Stimulated activated CD8-positive, alpha-beta memory T cell treated with anti-CD3 and anti-CD28 coated beads, Interleukin-15, amount 100 ng/mL, for 1 hour (primary cell): ENCODE measurements around the gene SPINK8.
"Not testable (repeated sequence)": the region's sequence is repeated elsewhere in the genome, so short reads cannot be mapped to it uniquely, and the experiment has no call there.

Experiments used
- DNase-seq: peaks from one replicate; pipeline ENCODE4 v3.0.0-alpha.2; 2020; ENCODE audit warnings: low read depth

Gene SPINK8

GRCh38 chr3:48278884-48279559 lies 54.4 kb downstream of the SPINK8 start:
- DNase-seq: no peak

- no peak for DNase-seq
Measured at GRCh38 chr3:48276911-48277641, 56.4 kb downstream of the SPINK8 start.

GRCh38 chr3:48275287-48276027 lies 58.0 kb downstream of the SPINK8 start:
- DNase-seq: no peak

GRCh38 chr3:48274452-48274851 lies 59.0 kb downstream of the SPINK8 start:
- no peak for DNase-seq

GRCh38 chr3:48273594-48274211 lies 59.8 kb downstream of the SPINK8 start:
- peak; percentile 22 for DNase-seq

GRCh38 chr3:48271763-48272498 lies 61.5 kb downstream of the SPINK8 start:
- no peak for DNase-seq

GRCh38 chr3:48271223-48271622 lies 62.2 kb downstream of the SPINK8 start:
- DNase-seq: not testable (repeated sequence)

GRCh38 chr3:48270306-48270705 lies 63.2 kb downstream of the SPINK8 start:
- no peak for DNase-seq

GRCh38 chr3:48269592-48269991 lies 63.9 kb downstream of the SPINK8 start:
- no peak for DNase-seq

GRCh38 chr3:48268936-48269561 lies 64.4 kb downstream of the SPINK8 start:
- no peak for DNase-seq

GRCh38 chr3:48268381-48268935 lies 65.0 kb downstream of the SPINK8 start:
- DNase-seq: peak; percentile 44

GRCh38 chr3:48267782-48268181 lies 65.7 kb downstream of the SPINK8 start:
- DNase-seq: no peak

- DNase-seq: no peak
Measured at GRCh38 chr3:48258530-48258929, 74.9 kb downstream of the SPINK8 start.
